NCI-H1105 (cell line): ENCODE results near the gene PSD.

Source experiments
- DNase-seq: peaks from one replicate; lab custom pipeline; 2025; lab: John Stamatoyannopoulos, UW

The PSD gene

DNA sequence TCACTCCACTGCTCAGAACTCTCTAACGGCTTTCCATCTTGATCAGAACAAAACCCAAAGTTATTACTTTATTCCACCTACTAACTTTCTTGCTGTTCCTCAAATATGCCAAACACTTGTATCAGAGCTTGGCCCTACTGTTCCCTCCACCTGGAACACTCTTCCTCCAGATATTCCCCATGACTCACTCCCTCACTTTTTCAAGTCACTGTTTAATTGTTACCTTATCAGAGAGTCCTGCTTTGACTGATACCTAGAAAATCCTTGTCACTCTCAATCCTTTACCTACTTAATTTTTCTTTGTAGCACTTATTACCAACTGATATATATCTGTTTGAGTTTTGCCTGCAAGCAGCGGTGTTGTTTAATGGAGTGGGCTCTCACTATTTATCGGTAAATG is 28.7 kb downstream of the PSD start:
- DNase-seq: no peak

DNA sequence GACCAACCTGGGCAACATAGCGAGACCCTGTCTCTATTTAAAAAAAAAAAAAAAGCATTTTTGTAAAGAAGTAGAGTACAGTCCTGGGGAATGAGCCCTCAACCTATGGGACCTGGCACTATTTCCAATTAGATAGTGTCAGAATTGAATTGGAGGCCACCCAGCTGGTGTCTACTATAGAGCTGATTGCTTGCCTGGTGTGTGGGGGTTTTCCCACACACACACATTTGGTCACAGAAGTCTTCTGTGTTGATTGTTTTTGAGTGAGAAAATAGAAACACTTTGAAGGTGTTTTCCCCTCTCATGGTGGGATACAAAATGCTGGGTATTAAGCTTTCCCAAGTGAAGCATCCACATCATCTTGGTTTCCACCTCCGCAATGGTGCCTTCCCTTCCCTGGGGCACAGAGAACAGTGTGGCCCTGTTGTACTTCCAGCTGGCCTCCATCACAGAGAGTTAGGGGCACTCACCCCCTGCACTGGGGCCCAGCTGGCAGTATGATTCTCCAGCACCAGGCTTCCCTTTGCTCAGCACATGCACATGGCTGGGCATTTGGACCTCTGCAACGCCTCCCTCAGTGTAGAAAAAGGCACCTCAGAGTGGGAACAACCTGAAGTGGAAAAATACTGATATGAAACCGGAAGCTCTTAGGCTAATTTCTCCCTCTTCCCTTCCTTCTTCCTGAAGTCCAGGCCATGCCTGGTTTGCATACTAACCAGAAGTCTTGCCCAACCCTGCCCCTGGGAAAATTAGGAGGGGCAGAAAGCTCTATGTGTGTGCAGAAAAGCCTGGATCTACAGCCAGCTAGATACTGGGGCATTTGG is 33.8 kb downstream of the PSD start:
- DNase-seq: no peak

DNA sequence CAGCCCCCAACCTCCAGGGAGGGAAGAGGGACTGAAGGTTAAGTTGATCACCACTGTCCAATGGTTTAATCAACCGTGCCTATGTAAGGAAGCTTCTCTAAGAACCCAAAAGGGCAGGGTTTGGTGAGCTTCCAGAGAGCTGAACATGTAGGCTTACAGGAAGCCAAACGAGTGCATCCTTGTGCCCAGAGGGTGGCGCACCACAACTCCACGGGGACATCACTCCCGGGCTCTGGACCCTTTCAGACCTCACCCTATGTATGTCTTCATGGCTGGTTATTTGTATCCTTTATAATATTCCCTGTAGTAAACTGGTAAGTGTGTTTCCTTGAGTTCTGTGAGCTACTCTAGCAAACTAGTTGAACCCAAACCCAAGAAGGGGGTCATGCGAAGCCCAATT is 34.5 kb downstream of the PSD start:
- no peak for DNase-seq

DNA sequence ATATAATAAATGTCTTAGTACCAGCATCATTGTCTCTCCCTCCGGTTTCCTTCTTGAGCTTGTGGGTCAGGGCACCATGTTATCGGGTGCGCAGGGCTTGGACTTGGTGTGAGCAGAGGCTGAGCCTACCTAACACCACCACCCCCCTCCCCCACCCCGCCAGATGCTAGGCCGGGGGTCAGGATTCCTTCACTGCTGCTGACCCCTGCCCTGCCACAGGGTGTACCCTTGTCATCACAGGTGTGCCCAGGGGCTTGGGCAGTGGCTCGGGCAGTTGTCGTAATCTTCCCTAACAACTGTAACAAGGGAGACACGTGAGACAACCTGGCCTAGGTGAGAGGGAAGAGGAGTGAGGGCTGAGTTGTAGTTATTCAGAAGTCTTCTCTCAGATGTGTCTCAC is 35.7 kb downstream of the PSD start:
- DNase-seq: no peak

DNA sequence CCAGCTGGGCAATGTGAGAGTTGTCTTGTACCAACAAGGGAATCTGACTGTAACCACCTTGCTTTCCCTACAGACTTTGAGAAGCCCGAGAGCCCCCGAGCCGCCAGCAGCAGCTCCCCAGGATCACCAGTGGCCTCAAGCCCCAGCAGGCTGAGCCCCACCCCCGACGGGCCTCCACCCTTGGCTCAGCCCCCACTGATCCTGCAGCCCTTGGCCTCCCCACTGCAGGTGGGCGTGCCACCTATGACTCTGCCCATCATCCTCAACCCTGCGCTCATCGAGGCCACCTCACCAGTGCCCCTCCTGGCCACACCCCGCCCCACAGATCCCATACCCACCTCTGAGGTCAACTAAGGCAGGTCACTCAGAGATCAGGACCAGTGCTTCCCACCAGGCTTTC is 36.6 kb downstream of the PSD start:
- DNase-seq: no peak

DNA sequence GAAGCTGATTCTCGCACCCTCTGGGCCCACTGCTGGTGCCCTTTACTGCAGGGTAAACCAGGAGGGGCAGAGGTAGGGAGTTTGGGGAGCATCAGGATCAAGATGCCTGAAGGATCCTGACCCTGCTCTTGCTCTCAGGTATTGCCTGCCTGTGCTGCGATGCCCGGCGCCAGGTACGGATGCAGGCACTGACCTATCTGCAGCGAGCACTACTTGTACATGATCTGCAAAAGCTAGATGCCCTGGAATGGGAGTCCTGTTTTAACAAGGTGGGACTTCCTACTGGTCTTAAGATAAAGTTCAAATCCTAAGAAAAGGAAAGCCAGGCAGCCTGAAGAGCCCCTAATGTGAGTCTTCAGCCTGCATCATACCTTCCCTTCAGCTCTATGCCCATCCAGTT is 39.2 kb downstream of the PSD start:
- DNase-seq: no peak

DNA sequence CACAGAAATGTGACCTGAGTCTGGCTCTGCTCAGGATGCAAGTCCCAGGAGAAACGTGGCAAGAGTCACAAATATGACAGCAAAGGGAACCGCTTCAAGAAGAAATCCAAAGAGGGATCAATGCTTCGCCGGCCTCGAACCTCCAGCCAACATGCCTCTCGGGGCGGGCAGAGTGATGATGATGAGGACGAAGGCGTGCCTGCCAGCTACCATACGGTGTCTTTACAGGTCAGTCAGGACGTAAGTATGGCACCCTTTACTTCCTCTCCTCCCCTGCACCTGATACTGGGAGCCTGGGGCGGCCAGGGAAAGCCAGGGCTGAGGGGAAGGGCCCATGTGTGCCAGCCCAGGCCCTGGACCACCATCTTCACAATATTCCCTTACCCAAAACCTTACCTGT is 41.7 kb downstream of the PSD start:
- DNase-seq: no peak

DNA sequence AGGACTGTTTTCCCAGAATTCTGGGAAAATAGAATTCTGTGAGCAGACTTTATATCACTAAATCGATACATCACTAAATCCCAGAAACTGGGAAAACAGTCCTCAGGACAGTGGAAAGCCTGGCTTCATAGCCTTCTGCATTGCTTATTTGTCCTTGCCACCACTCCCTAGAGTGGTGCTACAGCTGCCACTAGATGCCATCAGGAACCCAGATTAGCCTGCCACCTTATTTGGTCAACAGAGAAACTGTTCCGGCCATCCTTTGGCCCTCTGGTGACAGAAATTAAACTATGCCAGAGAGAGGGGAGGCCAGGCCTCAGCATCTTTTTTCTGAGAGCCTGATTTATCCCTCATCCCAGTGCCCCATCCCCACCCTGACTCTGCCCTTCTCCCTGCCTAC is 42.7 kb downstream of the PSD start:
- no peak for DNase-seq

DNA sequence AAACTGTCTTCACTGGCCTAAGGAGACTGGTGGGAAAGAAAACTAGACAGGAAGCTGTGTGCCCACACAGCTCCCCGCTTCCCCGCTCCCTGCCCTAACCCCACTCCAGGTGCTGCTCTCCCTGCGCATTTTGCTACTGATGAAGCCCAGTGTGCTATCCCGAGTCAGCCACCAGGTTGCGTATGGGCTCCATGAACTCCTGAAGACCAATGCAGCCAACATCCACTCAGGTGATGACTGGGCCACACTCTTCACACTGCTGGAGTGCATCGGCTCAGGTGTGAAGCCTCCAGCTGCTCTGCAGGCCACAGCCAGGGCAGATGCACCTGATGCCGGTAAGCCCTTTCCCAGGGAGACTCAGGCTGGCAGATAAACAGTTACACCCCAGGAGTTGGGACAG is 43.3 kb downstream of the PSD start:
- DNase-seq: no peak

DNA sequence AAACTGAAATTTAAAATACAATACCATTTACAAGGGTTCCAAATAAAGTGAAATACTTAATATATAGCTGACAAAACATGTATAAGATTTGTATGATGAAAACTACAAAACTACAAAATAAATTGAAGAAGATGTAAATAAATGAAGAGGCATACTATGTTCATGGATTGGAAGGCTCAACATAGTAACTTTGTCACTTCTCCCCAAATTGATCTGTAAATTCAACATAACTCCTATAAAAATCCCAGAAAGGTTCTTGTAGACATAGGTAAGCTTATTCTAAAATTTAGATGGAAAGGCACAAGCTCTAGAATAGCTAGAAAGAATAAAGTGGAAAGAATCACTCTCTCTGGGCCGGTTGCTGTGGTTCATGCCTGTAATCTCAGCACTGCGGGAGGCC is 47.3 kb downstream of the PSD start:
- no peak for DNase-seq

DNA sequence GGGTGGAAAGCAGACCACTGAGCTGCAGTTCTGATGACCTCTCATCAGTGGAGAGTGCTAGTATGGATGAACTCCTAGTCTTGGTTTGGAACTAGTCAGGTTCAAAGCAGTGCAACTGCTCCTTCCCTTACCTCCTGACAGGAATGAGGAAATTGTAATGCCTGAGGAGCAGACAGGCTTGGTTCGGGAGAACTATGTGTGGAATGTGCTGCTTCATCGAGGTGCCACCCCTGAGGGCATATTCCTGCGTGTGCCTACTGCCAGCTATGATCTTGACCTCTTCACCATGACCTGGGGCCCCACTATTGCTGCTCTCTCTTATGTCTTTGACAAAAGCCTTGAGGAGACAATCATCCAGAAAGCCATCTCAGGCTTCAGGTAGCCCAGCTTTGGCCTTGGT is 50.5 kb downstream of the PSD start:
- no peak for DNase-seq

DNA sequence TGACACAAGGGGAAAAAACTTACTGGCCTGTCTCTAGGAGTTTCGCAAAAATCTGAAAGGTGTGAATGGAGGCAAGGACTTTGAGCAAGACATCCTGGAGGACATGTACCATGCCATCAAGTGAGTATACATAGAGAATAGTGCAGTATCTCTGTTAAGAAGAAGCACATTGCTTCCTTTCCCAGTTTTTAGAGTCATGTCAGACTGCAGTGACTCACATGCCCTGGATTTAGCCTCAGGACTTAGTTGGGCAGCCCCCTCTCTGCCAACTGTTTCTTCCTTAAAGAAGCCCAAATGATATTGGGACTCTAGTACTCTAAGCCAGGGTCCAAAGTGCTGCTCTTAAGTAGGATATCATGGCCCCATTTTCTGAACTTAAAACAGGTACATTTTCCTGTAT is 51.1 kb downstream of the PSD start:
- no peak for DNase-seq

DNA sequence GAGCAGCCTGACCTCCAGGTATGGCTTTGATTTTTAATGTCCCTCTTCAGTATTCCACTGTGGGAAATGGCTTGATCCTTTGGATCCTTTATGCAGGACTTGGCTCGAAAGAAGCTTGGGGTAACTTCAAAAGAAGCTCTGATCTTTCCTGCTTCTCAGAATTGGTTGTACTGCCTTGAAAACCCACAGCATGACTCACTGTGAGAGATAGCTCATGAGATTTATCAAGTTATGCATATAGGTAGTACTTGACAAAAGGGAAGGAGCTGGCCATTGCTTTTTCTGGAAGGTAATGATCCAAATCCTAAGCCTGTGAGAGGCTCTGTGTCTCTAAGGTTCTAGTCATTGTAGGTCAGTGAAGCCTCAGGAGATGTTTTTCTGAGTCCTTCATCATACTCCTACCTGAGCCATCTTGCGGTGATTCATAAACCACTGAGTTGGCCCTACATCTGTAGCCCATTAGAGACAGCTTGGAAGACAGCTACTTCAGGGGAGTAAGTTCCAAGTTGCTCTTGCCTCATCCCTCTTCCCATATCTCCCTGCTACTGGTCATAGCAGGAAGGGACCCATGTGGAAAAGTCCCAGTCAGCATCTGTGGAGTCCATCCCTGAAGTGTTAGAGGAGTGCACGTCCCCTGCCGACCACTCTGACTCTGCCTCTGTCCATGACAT is 59.7 kb downstream of the PSD start:
- no peak for DNase-seq

DNA sequence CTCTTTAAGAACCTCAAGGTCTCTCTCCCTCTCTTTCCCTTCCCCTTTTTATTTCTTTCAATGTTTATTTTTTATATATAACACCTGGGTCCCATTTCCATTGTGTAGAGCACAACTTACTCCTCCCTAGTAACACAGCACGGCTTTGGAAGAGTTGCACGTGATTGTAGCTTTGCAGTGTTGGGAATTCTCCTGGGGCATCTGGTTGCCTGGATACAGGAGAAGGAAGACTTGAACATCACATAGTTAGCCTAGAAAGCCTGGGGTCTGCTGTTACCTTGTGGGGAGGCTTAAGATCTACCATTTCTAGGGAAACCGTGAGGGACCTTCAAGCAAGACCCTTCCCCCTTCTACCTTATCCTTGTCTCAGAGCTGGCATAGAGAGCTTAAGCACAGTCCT is 64.1 kb downstream of the PSD start:
- no peak for DNase-seq
